ENCODE results near the gene IFT20. TPM values are rescaled to one million over a fixed set of nuclear protein-coding genes. Genes with fewer than 3 reads are reported as not detected.
A peak's percentile ranks its signal among the peaks of the same experiment; 100 is the strongest.

IFT20 gene
- total and polyA plus RNA-seq, 9 donors: 20.2 to 49.2 (median 31.7) TPM

- no peaks in the 10 kb centered on the region for H3K36me3 ChIP-seq
- DNase-seq: no peak
- no peaks in the 10 kb centered on the region for H3K9me3 ChIP-seq
- H3K4me3 ChIP-seq: no peak overlapping the region
- intact Hi-C loops (cut with DNase I): loop anchor here in 1 of 4 donors (10.0 kb wide), 1 partner anchor 290 kb away; no protein-coding TSS in a partner anchor
- no peak for TF ChIP-seq CTCF (IDR thresholded peaks at IDR 0.05)
- TF ChIP-seq POLR2A (IDR thresholded peaks at IDR 0.05): no peak
- no peak for TF ChIP-seq EP300 (IDR thresholded peaks at IDR 0.05)
- WGBS, 3 donors: 83 to 87% (median 84%) methylated on average over 5 of the region's 5 CpGs
- peaks cover 2% of the 10 kb centered on the region for H3K4me1 ChIP-seq (ENCODE audit: insufficient read depth)
- no peak overlapping the region for H3K27ac ChIP-seq
- no peaks in the 10 kb centered on the region for H3K27me3 ChIP-seq
Measured at GRCh38 chr17:28324267-28324745, 11.0 kb downstream of the IFT20 start.

- no peak overlapping the region for H3K27ac ChIP-seq
- WGBS, 3 donors: 60 to 66% (median 66%) methylated on average over 8 of the region's 8 CpGs
- TF ChIP-seq EP300 (IDR thresholded peaks at IDR 0.05) (no peak), CTCF (IDR thresholded peaks at IDR 0.05) (no peak), POLR2A (IDR thresholded peaks at IDR 0.05) (no peak)
- intact Hi-C loops (cut with DNase I): loop anchor here in 1 of 4 donors (10.0 kb wide), 1 partner anchor 286 kb away; no protein-coding TSS in a partner anchor
- H3K36me3 ChIP-seq: no peaks in the 10 kb centered on the region
- no peaks in the 10 kb centered on the region for H3K9me3 ChIP-seq
- H3K4me3 ChIP-seq: no peak overlapping the region
- peaks cover 6% of the 10 kb centered on the region for H3K4me1 ChIP-seq (ENCODE audit: insufficient read depth)
- no peak for DNase-seq
- no peaks in the 10 kb centered on the region for H3K27me3 ChIP-seq
Measured at GRCh38 chr17:28320215-28321061, 14.8 kb downstream of the IFT20 start.

- Histone ChIP-seq H3K4me1 (ENCODE audit: insufficient read depth) (peaks cover 6% of the 10 kb centered on the region), H3K4me3 (peak overlapping the region; percentile 50), H3K27me3 (no peaks in the 10 kb centered on the region), H3K36me3 (no peaks in the 10 kb centered on the region), H3K27ac (peak overlapping the region in 1 of 2 donors; percentile 62), H3K9me3 (no peaks in the 10 kb centered on the region)
- 1 to 2% (median 1%) methylated on average over 7 of the region's 7 CpGs for WGBS, 3 donors
- intact Hi-C loops (cut with DNase I): no loop called here
- TF ChIP-seq POLR2A (IDR thresholded peaks at IDR 0.05): no peak
- TF ChIP-seq CTCF (IDR thresholded peaks at IDR 0.05): no peak
- TF ChIP-seq EP300 (IDR thresholded peaks at IDR 0.05): no peak
- DNase-seq: no peak
Measured at GRCh38 chr17:28319598-28319935, 15.7 kb downstream of the IFT20 start.

GRCh38 chr17:28318759-28319597 lies 16.3 kb downstream of the IFT20 start, which contains the start of gene TMEM97:
TSS of gene TMEM97 (plus strand) at chr17:28319200. CDS start at chr17:28319240, 40 bp downstream.
- peak; percentile 92 to 97 (median 95) for DNase-seq
- no peaks in the 10 kb centered on the region for H3K27me3 ChIP-seq
- TF ChIP-seq POLR2A (IDR thresholded peaks at IDR 0.05): no peak
- TF ChIP-seq CTCF (IDR thresholded peaks at IDR 0.05): peak; percentile 8 to 27 (median 14)
- TF ChIP-seq EP300 (IDR thresholded peaks at IDR 0.05): no peak
- no peaks in the 10 kb centered on the region for H3K36me3 ChIP-seq
- peak within 1 kb of the TSS; percentile 50 for H3K4me3 ChIP-seq
- 0 to 1% (median 0%) methylated on average over 50 to 72 of the region's 72 CpGs for WGBS, 3 donors
- H3K9me3 ChIP-seq: no peaks in the 10 kb centered on the region
- H3K27ac ChIP-seq: peak within 1 kb of the TSS in 1 of 2 donors; percentile 62
- intact Hi-C loops (cut with DNase I): no loop called here
- H3K4me1 ChIP-seq (ENCODE audit: insufficient read depth): peaks cover 6% of the 10 kb centered on the region
